Prostate gland (tissue), 2 donors: ENCODE measurements around the gene ADAT1.

Experiments used
- CTCF ChIP-seq, 4 experiments: fragments of 200-600 bp in 2 of 4; fragments of 450-650 bp in 2 of 4; sonication (generic) in 2 of 4; IDR thresholded peaks; 1 replicate in 3 of 4; 2 replicates in 1 of 4; pipeline ENCODE4 v1.5.1; 2016 to 2019; ENCODE audit warnings: antibody characterized with exemption in 4 of 4, mild to moderate bottlenecking in 2 of 4, moderate library complexity in 2 of 4
- POLR2A ChIP-seq: fragments of 450-650 bp; IDR thresholded peaks from one replicate; pipeline ENCODE4 v1.6.1; 2016; ENCODE audit warnings: antibody characterized with exemption, mild to moderate bottlenecking
- POLR2AphosphoS5 ChIP-seq: sonication (generic); formaldehyde crosslinking; IDR thresholded peaks from one replicate; pipeline ENCODE4 v1.6.1; 2017; ENCODE audit warnings: antibody characterized with exemption

GRCh38 chr16:75599452-75600277 lies 23.4 kb downstream of the ADAT1 start:
- TF ChIP-seq POLR2A (no peak), CTCF (IDR thresholded peaks at IDR 0.05) (no peak), POLR2AphosphoS5 (peak; percentile 71)
